CD4-positive, alpha-beta T cell (primary cell): ENCODE data around the gene ICAM1. TPM values are rescaled to one million over a fixed set of nuclear protein-coding genes. Genes with fewer than 3 reads are reported as not detected.

Experiments used
- ATAC-seq: fragments of 200-7000 bp; cut with Tn5 transposase; one replicate; pipeline ENCODE4 v1.10.0; 2022; ENCODE audit warnings: mild to moderate bottlenecking; ENCODE audit not compliant: poor library complexity
- CTCF ChIA-PET: fragments of 350-600 bp; sonication (Branson Sonifier 250); formaldehyde crosslinking; loops from one replicate; lab custom pipeline; 2021; ENCODE audit warnings: antibody characterized with exemption, inconsistent platforms; lab: Charles Lee
- POLR2A ChIA-PET: fragments of 350-600 bp; sonication (Branson Sonifier 250); formaldehyde crosslinking; loops from one replicate; lab custom pipeline; 2021; ENCODE audit warnings: antibody characterized with exemption, inconsistent platforms; lab: Charles Lee
- DNase-seq, 14 experiments: peaks; one replicate each; pipeline ENCODE4 v3.0.0-alpha.2; 2013 to 2020; ENCODE audit warnings: mixed read lengths in 2 of 14
- H3K27ac ChIP-seq, 2 donors: one replicate each; pipeline versions ENCODE4 v1.5.1 to v1.7.0; 2013; ENCODE audit warnings: low read length in 2 of 2, low read depth in 1 of 2, mild to moderate bottlenecking in 1 of 2
- H3K27me3 ChIP-seq, 2 experiments: 1 replicate in 1 of 2; 2 replicates in 1 of 2; pipeline versions ENCODE4 v1.6.1 to v1.7.0; 2013; ENCODE audit warnings: low read length in 2 of 2, control low read depth in 1 of 2, mild to moderate bottlenecking in 1 of 2, moderate library complexity in 1 of 2; ENCODE audit not compliant: insufficient read depth in 2 of 2, control insufficient read depth in 1 of 2
- H3K36me3 ChIP-seq: one replicate; pipeline ENCODE4 v1.6.1; 2013; ENCODE audit warnings: low read length, control low read depth; ENCODE audit not compliant: insufficient read depth
- H3K4me1 ChIP-seq: one replicate; pipeline ENCODE4 v1.6.1; 2013; ENCODE audit warnings: low read length, control low read depth; ENCODE audit not compliant: insufficient read depth
- H3K4me3 ChIP-seq: one replicate; pipeline ENCODE4 v1.5.1; 2013; ENCODE audit warnings: mild to moderate bottlenecking, low read length, moderate library complexity
- H3K9me3 ChIP-seq, 2 experiments: 1 replicate in 1 of 2; 2 replicates in 1 of 2; pipeline versions ENCODE4 v1.6.1 to v1.7.0; 2013; ENCODE audit warnings: low read length in 2 of 2, mild to moderate bottlenecking in 2 of 2, control low read depth in 1 of 2, moderate library complexity in 1 of 2; ENCODE audit not compliant: control insufficient read depth in 1 of 2, insufficient read depth in 1 of 2
- H3K27ac Mint-ChIP-seq: one replicate; pipeline ENCODE4 v1.8.0; 2020; ENCODE audit warnings: mixed read lengths
- H3K27me3 Mint-ChIP-seq: one replicate; pipeline ENCODE4 v1.8.0; 2021; ENCODE audit warnings: mixed read lengths
- H3K36me3 Mint-ChIP-seq: one replicate; pipeline ENCODE4 v1.8.0; 2021; ENCODE audit warnings: low read depth, mixed read lengths
- H3K4me1 Mint-ChIP-seq: one replicate; pipeline ENCODE4 v1.8.0; 2021; ENCODE audit warnings: low read depth, mixed read lengths
- H3K4me3 Mint-ChIP-seq: one replicate; pipeline ENCODE4 v1.8.0; 2020; ENCODE audit warnings: mild to moderate bottlenecking, mixed read lengths
- H3K9me3 Mint-ChIP-seq: one replicate; pipeline ENCODE4 v1.8.0; 2020; ENCODE audit warnings: mixed read lengths
- intact Hi-C, 2 experiments: fragments of 100-400 bp; cut with DNase I in 1 of 2; cut with micrococcal nuclease in 1 of 2; formaldehyde crosslinking; loops; one replicate each; pipeline versions ENCODE4 v1.15.1 to v1.9.0; 2023 to 2025; cut with DNase I, micrococcal nuclease
- total RNA-seq, 174 experiments: library from RNA in 2 of 174; stranded (reverse) in 2 of 174; gene quantifications; one replicate each; pipeline ENCODE4 v1.2.3 and lab custom pipeline; 2021 to 2026
- TF ChIP-seq, protein P1 (sequence below): fragments of 200-600 bp; IDR thresholded peaks from one replicate; pipeline ENCODE4 v1.8.0; 2022; ENCODE audit warnings: antibody characterized with exemption, mild to moderate bottlenecking

The ICAM1 gene
- total RNA-seq, 2 experiments from 2014 or later: 7.0 to 7.4 TPM

DNA sequence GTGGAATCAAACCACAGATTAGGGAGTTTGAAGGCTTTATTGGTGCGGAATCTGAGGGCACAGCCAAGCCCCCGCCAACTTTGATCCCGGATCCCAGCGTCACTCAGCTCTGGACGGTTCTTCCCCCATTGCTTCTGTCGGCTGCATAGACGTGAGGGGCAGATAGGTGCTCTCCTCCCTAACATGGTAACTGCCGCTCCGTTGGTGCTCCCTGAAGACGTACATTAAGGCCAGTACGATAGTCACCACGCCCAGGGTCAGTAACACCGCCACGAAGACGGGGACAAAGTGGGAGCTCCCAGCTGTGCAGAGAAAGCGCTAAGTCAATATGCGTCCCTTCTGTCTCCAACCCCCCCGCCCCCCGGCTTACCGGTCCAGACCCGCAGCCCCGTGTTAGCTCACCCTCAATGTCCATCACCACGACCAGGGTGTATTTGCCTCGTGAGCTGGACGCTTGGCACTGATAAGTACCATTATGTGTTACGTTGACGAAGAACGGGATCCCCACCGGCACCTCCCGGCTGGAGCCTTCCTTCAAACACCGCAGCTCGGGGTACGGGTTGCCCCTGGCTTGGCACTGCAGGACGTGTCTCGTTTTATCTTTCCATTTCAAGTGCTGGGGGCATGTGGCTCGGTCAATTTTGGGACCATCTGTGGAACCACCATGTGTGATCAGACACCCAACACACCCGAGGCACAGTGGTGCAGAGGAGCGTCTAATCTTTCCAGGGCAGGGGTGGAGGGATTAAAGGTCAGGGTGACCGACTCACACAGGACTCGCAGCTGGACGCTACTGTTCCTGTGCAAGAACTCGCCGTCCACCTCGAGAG lies 63.1 kb downstream of the ICAM1 start:
- Mint-ChIP-seq H3K9me3 (no peaks in the 10 kb centered on the region), H3K27me3 (no peaks in the 10 kb centered on the region), H3K36me3 (peaks cover 37% of the 10 kb centered on the region), H3K4me1 (peaks cover 31% of the 10 kb centered on the region), H3K4me3 (peak overlapping the region; percentile 96), H3K27ac (peak overlapping the region; percentile 92)
- peaks cover 62% of the 10 kb centered on the region for H3K4me1 ChIP-seq
- CTCF ChIA-PET: interaction anchor here (0.5 to 1.3 kb wide), 3 partner anchors 9 to 65 kb away, joined by 3 to 7 read pairs (median 6); no protein-coding TSS in a partner anchor
- H3K4me3 ChIP-seq: peak overlapping the region; percentile 91
- no peaks in the 10 kb centered on the region for H3K27me3 ChIP-seq
- DNase-seq (peak in 1 of 14 experiments; percentile 23), ATAC-seq (no peak)
- intact Hi-C loops: loop anchor here (1.0 to 5.0 kb wide), 6 partner anchors 19 to 137 kb away; partner anchors contain the start of genes CDC37 (in 1 of the 2), ICAM4 (in 1 of the 2), ICAM5 (in 1 of the 2) and TYK2 (in 1 of the 2)
- peak overlapping the region; percentile 14 to 87 for H3K27ac ChIP-seq
- H3K36me3 ChIP-seq: peaks cover 40% of the 10 kb centered on the region
- TF ChIP-seq, protein P1, sequence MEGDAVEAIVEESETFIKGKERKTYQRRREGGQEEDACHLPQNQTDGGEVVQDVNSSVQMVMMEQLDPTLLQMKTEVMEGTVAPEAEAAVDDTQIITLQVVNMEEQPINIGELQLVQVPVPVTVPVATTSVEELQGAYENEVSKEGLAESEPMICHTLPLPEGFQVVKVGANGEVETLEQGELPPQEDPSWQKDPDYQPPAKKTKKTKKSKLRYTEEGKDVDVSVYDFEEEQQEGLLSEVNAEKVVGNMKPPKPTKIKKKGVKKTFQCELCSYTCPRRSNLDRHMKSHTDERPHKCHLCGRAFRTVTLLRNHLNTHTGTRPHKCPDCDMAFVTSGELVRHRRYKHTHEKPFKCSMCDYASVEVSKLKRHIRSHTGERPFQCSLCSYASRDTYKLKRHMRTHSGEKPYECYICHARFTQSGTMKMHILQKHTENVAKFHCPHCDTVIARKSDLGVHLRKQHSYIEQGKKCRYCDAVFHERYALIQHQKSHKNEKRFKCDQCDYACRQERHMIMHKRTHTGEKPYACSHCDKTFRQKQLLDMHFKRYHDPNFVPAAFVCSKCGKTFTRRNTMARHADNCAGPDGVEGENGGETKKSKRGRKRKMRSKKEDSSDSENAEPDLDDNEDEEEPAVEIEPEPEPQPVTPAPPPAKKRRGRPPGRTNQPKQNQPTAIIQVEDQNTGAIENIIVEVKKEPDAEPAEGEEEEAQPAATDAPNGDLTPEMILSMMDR: no peak
- POLR2A ChIA-PET: interaction anchor here (0.5 to 1.9 kb wide), 11 partner anchors 9 to 270 kb away, joined by 3 to 10 read pairs (median 5); partner anchors contain the start of genes FDX2, ICAM1, PPAN and TYK2
- H3K9me3 ChIP-seq: no peaks in the 10 kb centered on the region

GRCh38 chr19:10334588-10335351 lies 63.9 kb downstream of the ICAM1 start:
- no peak for ATAC-seq
- TF ChIP-seq, protein P1: no peak
- Mint-ChIP-seq H3K27me3 (no peaks in the 10 kb centered on the region), H3K4me3 (peak overlapping the region; percentile 45), H3K9me3 (no peaks in the 10 kb centered on the region), H3K36me3 (peaks cover 37% of the 10 kb centered on the region), H3K4me1 (peaks cover 39% of the 10 kb centered on the region), H3K27ac (peak overlapping the region; percentile 14)
- H3K27ac ChIP-seq: no peak overlapping the region
- no peaks in the 10 kb centered on the region for H3K9me3 ChIP-seq
- intact Hi-C loops: loop anchor here (5.0 kb wide), 2 partner anchors 47 to 137 kb away; partner anchors contain the start of genes ICAM4 (in 1 of the 2) and ICAM5 (in 1 of the 2)
- ChIA-PET CTCF (interaction anchor here (0.5 kb wide), 1 partner anchor 9 kb away, joined by 3 read pairs; no protein-coding TSS in a partner anchor), POLR2A (interaction anchor here (0.5 to 1.0 kb wide), 2 partner anchors 13 to 28 kb away, joined by 4 to 5 read pairs; no protein-coding TSS in a partner anchor)
- H3K4me3 ChIP-seq: no peak overlapping the region
- peaks cover 32% of the 10 kb centered on the region for H3K36me3 ChIP-seq
- peak in 9 of 14 experiments; percentile 8 to 67 (median 21) for DNase-seq
- H3K27me3 ChIP-seq: no peaks in the 10 kb centered on the region
- peaks cover 67% of the 10 kb centered on the region for H3K4me1 ChIP-seq

- ChIA-PET POLR2A (no interaction called here), CTCF (no interaction called here)
- H3K36me3 ChIP-seq: peaks cover 25% of the 10 kb centered on the region
- Mint-ChIP-seq H3K27me3 (no peaks in the 10 kb centered on the region), H3K4me3 (peak overlapping the region; percentile 45), H3K27ac (peak overlapping the region; percentile 14), H3K9me3 (no peaks in the 10 kb centered on the region), H3K4me1 (peaks cover 43% of the 10 kb centered on the region), H3K36me3 (peaks cover 30% of the 10 kb centered on the region)
- no peak overlapping the region for H3K27ac ChIP-seq
- intact Hi-C loops: no loop called here
- H3K4me1 ChIP-seq: peaks cover 74% of the 10 kb centered on the region
- TF ChIP-seq, protein P1: no peak
- no peaks in the 10 kb centered on the region for H3K27me3 ChIP-seq
- ATAC-seq (no peak), DNase-seq (no peak)
- H3K9me3 ChIP-seq: no peaks in the 10 kb centered on the region
- no peak overlapping the region for H3K4me3 ChIP-seq
Observed at GRCh38 chr19:10335352-10335985, 64.5 kb downstream of the ICAM1 start.
